HG03103 (cell line): ENCODE data around the gene CCDC192.
A peak's percentile ranks its signal among the peaks of the same experiment; 100 is the strongest.

Experiments used
- ATAC-seq: cut with Tn5 transposase; IDR thresholded peaks from one replicate; pipeline ENCODE4 v1.9.1; 2021; ENCODE audit warnings: low read depth; ENCODE audit not compliant: unreplicated experiment

CCDC192 gene

GRCh38 chr5:127942246-127943060 lies 239.3 kb downstream of the CCDC192 start:
- no peak for ATAC-seq

DNA sequence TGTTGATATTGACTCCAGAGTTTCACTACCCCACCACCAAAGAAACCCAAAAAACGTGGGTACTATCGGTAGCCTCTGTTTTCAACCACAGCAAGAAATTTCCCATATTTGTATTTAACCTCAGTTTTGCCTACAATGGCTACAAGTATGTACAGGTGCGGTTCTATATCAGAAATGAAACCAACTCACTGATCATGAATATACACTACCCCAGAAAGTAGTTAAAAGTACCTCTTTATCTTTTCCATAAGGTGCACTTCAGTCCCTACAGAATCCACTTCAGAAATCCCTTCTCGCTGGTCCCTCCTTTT lies 239.8 kb downstream of the CCDC192 start:
- ATAC-seq, result peak; percentile 64

GRCh38 chr5:127944125-127944524 lies 240.9 kb downstream of the CCDC192 start:
- no peak for ATAC-seq

DNA sequence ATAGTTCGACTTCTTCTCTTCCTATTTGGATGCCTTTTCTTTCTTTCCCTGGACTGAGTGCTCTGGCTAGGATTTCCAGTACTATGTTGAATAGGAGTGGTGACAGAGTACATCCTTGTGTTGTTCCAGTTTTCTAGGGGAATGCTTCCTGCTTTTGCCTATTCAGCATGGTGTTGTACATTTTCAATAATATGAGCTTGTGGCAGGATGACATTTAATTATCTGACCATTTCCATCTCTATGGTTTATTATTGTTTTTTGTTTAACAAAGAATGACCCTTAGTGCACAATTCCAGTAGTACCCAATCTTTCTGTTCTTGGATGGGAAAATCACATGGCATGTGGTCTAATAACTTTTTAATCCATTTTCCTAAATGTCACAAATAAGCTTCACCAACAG lies 244.8 kb downstream of the CCDC192 start:
- no peak for ATAC-seq

GRCh38 chr5:127950707-127951391 lies 247.7 kb downstream of the CCDC192 start:
- ATAC-seq, result no peak

DNA sequence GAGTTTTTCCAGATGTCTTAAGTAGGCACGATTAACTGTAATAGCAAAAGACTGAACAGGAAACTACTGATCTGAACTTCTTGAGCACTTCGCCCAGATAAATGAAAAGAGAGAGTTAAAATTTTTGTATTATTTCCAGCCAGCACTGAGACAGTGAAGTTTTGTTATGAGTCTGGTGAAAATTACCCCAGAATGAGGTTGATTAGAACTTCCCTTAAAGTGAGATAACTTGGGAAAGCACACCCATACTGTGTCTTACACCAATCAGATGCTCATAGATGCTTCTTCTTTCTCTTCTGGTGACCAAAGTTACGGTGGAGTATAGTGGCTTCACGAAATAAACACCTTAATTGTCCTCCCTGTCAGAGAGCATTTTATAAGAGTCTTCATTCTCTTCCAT lies 248.6 kb downstream of the CCDC192 start:
- no peak for ATAC-seq

DNA sequence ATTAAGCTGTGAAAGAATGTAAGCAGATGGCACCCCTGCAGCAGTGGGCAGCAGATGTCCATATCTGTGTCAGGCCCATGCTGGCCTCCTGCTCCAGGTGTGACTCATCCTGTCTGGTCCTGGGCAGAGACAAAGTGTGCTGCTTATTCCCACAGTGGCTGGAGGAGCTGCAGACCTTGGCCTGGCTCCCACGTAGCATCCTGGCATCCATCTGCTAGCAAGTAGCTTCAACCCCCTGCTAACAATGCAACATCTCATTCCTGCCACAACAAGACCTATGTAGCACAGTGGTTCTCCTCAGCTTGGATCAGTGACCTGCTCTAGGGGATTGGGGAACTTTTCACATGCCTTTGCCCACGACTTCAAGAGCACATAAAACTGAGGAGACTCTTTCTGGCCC lies 254.0 kb downstream of the CCDC192 start:
- ATAC-seq, result no peak

- ATAC-seq, result no peak
These were observed 254.6 kb downstream of the CCDC192 start for GRCh38 chr5:127957701-127958239.

DNA sequence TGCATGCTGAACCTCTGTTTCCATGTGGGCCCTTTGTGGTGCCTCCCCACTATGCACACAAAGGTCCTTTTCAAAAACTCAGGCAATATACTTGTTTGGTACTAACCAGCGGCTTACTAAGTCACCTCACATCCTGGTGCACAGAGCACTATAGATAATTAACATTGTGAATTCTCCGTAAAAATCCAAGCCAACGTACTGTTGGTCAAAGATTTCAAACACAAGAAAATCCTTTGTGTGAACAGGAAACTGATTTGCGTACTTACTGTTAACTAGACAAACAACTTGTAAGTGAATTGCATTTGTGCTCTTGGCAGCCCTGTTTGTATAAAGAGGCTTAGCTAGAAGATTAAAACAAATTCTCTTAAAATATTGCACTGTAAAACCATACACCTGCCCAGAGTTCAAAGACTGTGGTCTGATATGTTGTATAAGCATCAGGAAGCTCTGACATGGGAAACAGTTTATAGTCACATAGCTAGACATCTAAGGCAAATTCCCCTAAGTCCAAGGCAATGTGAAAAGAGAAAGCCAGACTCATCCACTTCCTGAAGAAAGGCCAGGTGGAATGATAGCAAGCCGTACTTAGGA lies 255.3 kb downstream of the CCDC192 start:
- no peak for ATAC-seq

DNA sequence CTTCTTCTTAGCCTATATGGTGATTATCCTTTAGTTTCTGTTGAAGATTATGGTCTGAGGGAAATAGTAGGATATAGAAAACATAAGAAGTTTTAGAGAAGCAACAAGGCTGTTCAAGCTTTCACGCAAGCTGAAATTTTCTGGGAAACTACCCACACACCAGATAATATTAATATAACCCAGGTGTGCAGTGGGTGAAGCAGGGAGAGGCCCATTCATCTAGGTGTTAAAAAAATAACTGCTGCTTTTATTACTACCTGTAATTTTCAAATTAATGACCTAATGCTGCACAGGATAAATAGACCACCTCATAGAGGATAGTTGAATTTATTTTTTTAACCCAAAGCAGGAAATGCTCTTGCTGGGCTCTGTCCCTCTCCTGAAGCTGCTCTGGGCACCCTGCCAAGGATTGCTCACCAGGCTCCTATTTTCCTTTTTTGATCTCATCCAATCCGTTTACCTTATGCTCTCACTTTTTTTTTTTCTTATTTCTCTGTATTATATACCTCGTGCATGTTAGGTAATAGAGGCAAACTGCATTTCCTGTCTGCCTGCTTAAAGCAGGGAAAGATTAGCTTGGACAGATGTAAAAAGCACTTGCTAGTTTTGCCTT lies 256.1 kb downstream of the CCDC192 start:
- no peak for ATAC-seq

- no peak for ATAC-seq
These were observed 257.1 kb downstream of the CCDC192 start for GRCh38 chr5:127960270-127960691.

DNA sequence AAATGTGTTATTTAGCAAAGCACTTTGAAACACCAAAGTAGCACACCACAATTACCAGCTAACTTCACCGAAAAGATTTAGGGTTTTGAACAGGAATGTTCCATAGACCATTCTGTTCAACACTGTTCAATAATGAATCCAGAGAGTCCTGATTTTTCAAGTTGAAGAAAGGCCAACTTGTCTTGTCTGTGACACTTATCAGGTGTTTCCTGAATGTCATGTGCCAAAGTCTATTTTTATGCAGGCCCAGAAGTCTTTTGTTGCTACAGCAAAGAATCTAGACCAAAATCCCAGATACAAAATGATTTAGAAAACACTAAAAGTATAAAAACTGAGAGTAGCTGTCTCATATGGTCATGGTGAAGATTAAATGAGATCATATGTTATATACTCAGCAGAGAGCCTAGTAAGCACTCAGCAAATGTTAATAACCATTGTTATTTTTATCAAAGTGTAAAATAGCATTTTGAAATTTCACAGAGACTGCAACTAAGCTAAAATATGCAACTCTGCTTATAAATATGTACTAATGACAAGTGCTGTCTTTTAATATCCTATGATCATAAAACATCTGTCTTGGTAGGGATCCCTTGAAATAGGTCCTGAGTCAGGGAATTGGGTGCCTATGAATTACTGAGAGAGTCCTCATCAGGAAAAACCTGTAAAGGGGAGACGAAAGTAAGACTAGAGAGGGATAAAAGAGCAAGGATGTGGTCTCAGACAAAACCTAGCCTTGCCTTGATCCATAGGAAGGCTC lies 258.0 kb downstream of the CCDC192 start:
- no peak for ATAC-seq

- no peak for ATAC-seq
These were observed 258.6 kb downstream of the CCDC192 start for GRCh38 chr5:127961763-127962145.

GRCh38 chr5:127962491-127962890 lies 259.3 kb downstream of the CCDC192 start:
- ATAC-seq, result no peak

DNA sequence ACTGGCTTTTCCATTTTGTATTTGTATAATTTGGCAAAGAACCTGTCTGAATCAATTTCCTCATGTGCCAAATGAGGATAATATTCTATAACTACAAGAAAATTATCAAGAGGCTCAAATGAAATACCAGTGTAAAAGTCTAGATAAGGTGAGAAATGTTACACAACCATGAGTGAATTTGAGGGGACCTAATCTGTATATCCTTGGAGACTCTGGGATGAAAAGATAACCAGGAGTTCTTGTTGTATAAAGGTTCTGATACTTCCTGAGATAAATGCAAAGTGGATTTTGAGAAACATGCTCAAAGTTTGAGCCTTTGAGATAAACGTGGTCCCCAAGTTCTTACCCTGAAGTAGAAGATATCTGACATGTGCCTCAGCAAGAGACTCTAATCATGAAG lies 260.0 kb downstream of the CCDC192 start:
- ATAC-seq, result no peak

GRCh38 chr5:127963931-127964330 lies 260.7 kb downstream of the CCDC192 start:
- no peak for ATAC-seq

DNA sequence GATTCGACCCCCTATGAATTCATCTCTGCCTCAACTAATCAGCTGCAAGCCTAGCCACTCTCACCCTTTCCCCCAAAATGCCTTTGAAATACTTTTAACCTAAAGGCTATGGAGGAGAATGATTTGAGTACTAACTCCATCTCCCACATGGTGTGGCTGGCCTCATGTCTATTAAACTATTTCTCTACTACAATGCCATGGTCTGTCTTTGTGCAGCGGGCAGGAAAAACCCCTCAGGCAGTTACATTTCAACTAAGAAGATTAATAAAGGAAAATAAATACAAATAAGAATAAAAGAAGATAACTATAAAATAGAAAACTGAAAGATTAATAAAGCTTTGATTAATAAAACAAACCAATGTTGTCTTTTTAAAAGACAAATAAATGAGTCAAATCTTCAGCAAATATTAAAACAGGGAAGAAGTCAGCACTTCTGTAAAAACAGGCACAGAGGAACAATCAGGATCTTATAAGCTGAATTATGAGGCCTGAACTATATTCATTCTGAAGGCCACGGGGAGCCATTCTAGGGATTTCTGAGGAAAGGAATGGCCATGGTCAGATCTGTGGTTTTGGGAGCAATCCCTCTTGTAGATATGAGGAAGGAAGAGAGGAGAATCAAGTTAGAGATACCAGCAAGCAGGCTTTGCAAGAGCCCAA lies 264.3 kb downstream of the CCDC192 start:
- no peak for ATAC-seq

- ATAC-seq, result no peak
These were observed 264.9 kb downstream of the CCDC192 start for GRCh38 chr5:127967983-127968592.

DNA sequence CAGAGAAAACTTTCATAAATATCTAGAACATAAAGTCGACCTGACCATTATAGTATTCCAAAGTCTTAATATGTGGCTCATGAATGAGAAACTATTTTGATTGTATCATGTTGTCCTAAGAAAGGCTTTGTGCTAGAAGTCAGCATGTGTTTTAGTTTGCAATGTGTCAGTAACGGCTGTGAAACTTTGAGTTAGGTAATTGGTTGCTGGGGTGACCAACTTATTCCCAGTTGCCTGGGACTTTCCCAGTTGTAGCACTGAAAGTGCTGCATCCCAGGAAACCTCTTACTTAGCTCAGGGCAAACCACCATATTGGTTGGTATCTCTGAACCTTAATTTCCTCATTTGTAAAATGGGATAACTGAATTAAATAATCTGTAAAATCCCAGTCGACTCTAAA lies 265.8 kb downstream of the CCDC192 start:
- no peak for ATAC-seq

DNA sequence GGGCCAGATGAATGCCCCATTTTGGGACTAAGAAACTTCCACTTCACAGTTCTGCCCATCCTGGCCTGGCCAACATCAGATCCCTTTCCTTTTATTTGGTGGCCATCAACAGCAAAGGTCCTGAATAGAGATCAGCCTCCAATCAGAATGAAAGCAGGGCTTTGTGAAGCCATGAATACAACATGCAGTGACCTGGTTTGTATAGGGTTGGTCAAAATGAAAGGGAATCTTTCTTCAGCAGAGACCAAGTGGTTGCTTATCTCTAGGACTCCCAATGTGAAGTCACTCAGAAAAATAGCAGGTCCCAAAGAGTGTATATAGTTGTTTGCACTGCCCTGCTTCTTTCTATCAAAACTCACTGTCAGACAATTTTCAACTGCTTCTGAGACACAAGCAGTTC lies 266.5 kb downstream of the CCDC192 start:
- ATAC-seq, result no peak
